Thyroid gland (tissue), 4 donors: ENCODE data around the gene RPA3.

Experiments
- POLR2A ChIP-seq, 2 donors: fragments of 450-650 bp; IDR thresholded peaks; one replicate each; pipeline ENCODE4 v1.6.1; 2017; ENCODE audit warnings: antibody characterized with exemption in 2 of 2, mild to moderate bottlenecking in 2 of 2, moderate library complexity in 1 of 2
- TF ChIP-seq, protein P1 (sequence below), 6 experiments: fragments of 200-600 bp in 3 of 6; fragments of 450-650 bp in 3 of 6; sonication (generic) in 3 of 6; IDR thresholded peaks; one replicate each; pipeline ENCODE4 v1.5.1; 2016 to 2019; ENCODE audit warnings: antibody characterized with exemption in 6 of 6, mild to moderate bottlenecking in 2 of 6, inconsistent platforms in 1 of 6, moderate library complexity in 1 of 6

DNA sequence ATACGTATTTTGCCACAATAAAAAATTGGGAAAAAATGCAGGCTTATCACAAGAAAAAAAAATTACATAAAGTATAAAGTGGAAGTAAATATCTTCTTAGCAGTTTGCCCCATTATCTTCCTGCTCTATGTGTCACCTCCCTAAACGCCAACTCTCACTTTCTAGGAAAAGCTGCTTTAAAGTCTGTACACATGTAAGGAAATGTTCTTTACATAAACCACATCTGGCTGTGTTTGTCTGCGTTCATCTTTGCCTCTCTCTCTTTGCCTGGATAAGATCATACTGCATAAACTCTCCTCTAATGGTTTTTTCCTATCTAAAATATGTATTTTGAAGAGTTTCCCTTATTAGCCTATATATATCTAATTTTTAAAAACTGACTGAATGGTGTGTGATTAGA, 100.9 kb downstream of the RPA3 start:
- TF ChIP-seq, protein P1, sequence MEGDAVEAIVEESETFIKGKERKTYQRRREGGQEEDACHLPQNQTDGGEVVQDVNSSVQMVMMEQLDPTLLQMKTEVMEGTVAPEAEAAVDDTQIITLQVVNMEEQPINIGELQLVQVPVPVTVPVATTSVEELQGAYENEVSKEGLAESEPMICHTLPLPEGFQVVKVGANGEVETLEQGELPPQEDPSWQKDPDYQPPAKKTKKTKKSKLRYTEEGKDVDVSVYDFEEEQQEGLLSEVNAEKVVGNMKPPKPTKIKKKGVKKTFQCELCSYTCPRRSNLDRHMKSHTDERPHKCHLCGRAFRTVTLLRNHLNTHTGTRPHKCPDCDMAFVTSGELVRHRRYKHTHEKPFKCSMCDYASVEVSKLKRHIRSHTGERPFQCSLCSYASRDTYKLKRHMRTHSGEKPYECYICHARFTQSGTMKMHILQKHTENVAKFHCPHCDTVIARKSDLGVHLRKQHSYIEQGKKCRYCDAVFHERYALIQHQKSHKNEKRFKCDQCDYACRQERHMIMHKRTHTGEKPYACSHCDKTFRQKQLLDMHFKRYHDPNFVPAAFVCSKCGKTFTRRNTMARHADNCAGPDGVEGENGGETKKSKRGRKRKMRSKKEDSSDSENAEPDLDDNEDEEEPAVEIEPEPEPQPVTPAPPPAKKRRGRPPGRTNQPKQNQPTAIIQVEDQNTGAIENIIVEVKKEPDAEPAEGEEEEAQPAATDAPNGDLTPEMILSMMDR (IDR thresholded peaks at IDR 0.05), result no peak
- TF ChIP-seq POLR2A (IDR thresholded peaks at IDR 0.05), result no peak
